Body of pancreas (tissue), 4 donors: ENCODE results near the gene PLCB4.

Experiments used
- POLR2A ChIP-seq, 3 donors: fragments of 450-650 bp; IDR thresholded peaks; one replicate each; pipeline ENCODE4 v1.6.1; 2016; ENCODE audit warnings: antibody characterized with exemption in 3 of 3, mild to moderate bottlenecking in 2 of 3
- TF ChIP-seq, protein P1 (sequence below), 7 experiments: fragments of 450-650 bp in 4 of 7; fragments of 200-600 bp in 3 of 7; sonication (generic) in 3 of 7; IDR thresholded peaks; one replicate each; pipeline ENCODE4 v1.5.1; 2016 to 2019; ENCODE audit warnings: antibody characterized with exemption in 7 of 7

DNA sequence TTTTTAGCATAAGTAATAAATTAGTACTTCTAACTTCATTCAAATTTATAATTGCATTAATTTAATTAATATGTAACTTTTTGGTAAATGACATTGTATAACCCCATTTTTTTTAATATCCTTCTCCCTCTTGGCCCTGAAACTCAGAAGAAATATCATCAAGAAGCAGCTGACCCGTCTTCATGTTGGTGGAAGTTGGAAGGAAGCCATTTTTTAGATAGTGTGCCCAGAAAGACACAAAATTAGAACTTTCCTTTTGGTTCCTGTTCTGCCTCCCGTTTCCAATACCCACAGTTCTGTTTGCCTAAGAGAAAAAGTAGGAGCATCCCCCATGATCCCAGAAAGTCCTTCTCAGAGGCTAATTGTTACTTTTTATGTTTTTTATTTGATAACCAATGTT, 65.5 kb downstream of the PLCB4 start:
- TF ChIP-seq, protein P1, sequence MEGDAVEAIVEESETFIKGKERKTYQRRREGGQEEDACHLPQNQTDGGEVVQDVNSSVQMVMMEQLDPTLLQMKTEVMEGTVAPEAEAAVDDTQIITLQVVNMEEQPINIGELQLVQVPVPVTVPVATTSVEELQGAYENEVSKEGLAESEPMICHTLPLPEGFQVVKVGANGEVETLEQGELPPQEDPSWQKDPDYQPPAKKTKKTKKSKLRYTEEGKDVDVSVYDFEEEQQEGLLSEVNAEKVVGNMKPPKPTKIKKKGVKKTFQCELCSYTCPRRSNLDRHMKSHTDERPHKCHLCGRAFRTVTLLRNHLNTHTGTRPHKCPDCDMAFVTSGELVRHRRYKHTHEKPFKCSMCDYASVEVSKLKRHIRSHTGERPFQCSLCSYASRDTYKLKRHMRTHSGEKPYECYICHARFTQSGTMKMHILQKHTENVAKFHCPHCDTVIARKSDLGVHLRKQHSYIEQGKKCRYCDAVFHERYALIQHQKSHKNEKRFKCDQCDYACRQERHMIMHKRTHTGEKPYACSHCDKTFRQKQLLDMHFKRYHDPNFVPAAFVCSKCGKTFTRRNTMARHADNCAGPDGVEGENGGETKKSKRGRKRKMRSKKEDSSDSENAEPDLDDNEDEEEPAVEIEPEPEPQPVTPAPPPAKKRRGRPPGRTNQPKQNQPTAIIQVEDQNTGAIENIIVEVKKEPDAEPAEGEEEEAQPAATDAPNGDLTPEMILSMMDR (IDR thresholded peaks at IDR 0.05): no peak
- TF ChIP-seq POLR2A (IDR thresholded peaks at IDR 0.05): no peak
